ENCODE results near the gene SLC16A10. TPM values are rescaled to one million over a fixed set of nuclear protein-coding genes. Genes with fewer than 3 reads are reported as not detected.

Gene SLC16A10
- total and polyA plus RNA-seq, 2 experiments from 2014 or later = not detected

GRCh38 chr6:111276736-111277135 lies 189.4 kb downstream of the SLC16A10 start:
- no peak for DNase-seq
- Histone ChIP-seq H4K20me1 (ENCODE audit: insufficient read depth) (no peaks in the 10 kb centered on the region), H3K9me3 (ENCODE audit: low read depth) (peaks cover 3% of the 10 kb centered on the region), H3K9me2 (ENCODE audit: insufficient read depth) (no peaks in the 10 kb centered on the region), H3K9ac (no peak overlapping the region), H3K27ac (no peak overlapping the region), H2AFZ (no peak overlapping the region), H3K4me3 (no peak overlapping the region), H3K4me1 (ENCODE audit: insufficient read depth) (no peaks in the 10 kb centered on the region), H3F3A (ENCODE audit: insufficient read depth) (no peaks in the 10 kb centered on the region), H3K27me3 (replicated peaks; ENCODE audit: insufficient read depth) (no peaks in the 10 kb centered on the region), H3K4me2 (ENCODE audit: unreplicated experiment) (no peak overlapping the region), H3K36me3 (ENCODE audit: low read depth) (peaks cover 22% of the 10 kb centered on the region; the same call in 1 of the 2 replicates), H3K79me2 (ENCODE audit: insufficient read depth) (no peaks in the 10 kb centered on the region)
- TF ChIP-seq EZH2phosphoT487 (IDR thresholded peaks at IDR 0.05; ENCODE audit: insufficient read depth, low read depth) (no peak), EZH2 (IDR thresholded peaks at IDR 0.05; ENCODE audit: insufficient read depth, poor library complexity, severe bottlenecking) (no peak)
- 94 to 96% methylated on average over 3 of the region's 3 CpGs for WGBS, 2 experiments (ENCODE audit: low coverage in 1 of 2, low lambda C conversion rate in 2 of 2, missing lambda C conversion rate in 2 of 2)
- in situ Hi-C loops (cut with MboI) = no loop called here

- H3K79me2 ChIP-seq (ENCODE audit: insufficient read depth) = no peaks in the 10 kb centered on the region
- WGBS, 2 experiments (ENCODE audit: low coverage in 1 of 2, low lambda C conversion rate in 2 of 2, missing lambda C conversion rate in 2 of 2) = 95 to 100% methylated on average over 1 of the region's 1 CpG
- no peak overlapping the region for H3K4me3 ChIP-seq
- H3K9me2 ChIP-seq (ENCODE audit: insufficient read depth) = no peaks in the 10 kb centered on the region
- no peak overlapping the region for H3K27ac ChIP-seq
- no peaks in the 10 kb centered on the region for H4K20me1 ChIP-seq (ENCODE audit: insufficient read depth)
- no peak overlapping the region for H2AFZ ChIP-seq
- no peak for TF ChIP-seq EZH2phosphoT487 (IDR thresholded peaks at IDR 0.05; ENCODE audit: insufficient read depth, low read depth)
- TF ChIP-seq EZH2 (IDR thresholded peaks at IDR 0.05; ENCODE audit: insufficient read depth, poor library complexity, severe bottlenecking) = no peak
- H3K9me3 ChIP-seq (ENCODE audit: low read depth) = peaks cover 3% of the 10 kb centered on the region
- peaks cover 22% of the 10 kb centered on the region; the same call in 1 of the 2 replicates for H3K36me3 ChIP-seq (ENCODE audit: low read depth)
- H3K4me1 ChIP-seq (ENCODE audit: insufficient read depth) = no peaks in the 10 kb centered on the region
- H3K9ac ChIP-seq = no peak overlapping the region
- H3K4me2 ChIP-seq (ENCODE audit: unreplicated experiment) = no peak overlapping the region
- no peaks in the 10 kb centered on the region for H3F3A ChIP-seq (ENCODE audit: insufficient read depth)
- in situ Hi-C loops (cut with MboI) = no loop called here
- no peak for DNase-seq
- no peaks in the 10 kb centered on the region for H3K27me3 ChIP-seq (replicated peaks; ENCODE audit: insufficient read depth)
These were observed 190.5 kb downstream of the SLC16A10 start for GRCh38 chr6:111277819-111278218.

- no peak for DNase-seq
- no peaks in the 10 kb centered on the region for H3K9me2 ChIP-seq (ENCODE audit: insufficient read depth)
- in situ Hi-C loops (cut with MboI) = no loop called here
- peaks cover 3% of the 10 kb centered on the region for H3K9me3 ChIP-seq (ENCODE audit: low read depth)
- H3K27ac ChIP-seq = no peak overlapping the region
- H3K79me2 ChIP-seq (ENCODE audit: insufficient read depth) = no peaks in the 10 kb centered on the region
- no peaks in the 10 kb centered on the region for H3K27me3 ChIP-seq (replicated peaks; ENCODE audit: insufficient read depth)
- H3K36me3 ChIP-seq (ENCODE audit: low read depth) = peaks cover 22% of the 10 kb centered on the region; the same call in 1 of the 2 replicates
- 94 to 96% methylated on average over 2 of the region's 2 CpGs for WGBS, 2 experiments (ENCODE audit: low coverage in 1 of 2, low lambda C conversion rate in 2 of 2, missing lambda C conversion rate in 2 of 2)
- no peaks in the 10 kb centered on the region for H4K20me1 ChIP-seq (ENCODE audit: insufficient read depth)
- no peak overlapping the region for H3K4me2 ChIP-seq (ENCODE audit: unreplicated experiment)
- TF ChIP-seq EZH2 (IDR thresholded peaks at IDR 0.05; ENCODE audit: insufficient read depth, poor library complexity, severe bottlenecking) (no peak), EZH2phosphoT487 (IDR thresholded peaks at IDR 0.05; ENCODE audit: insufficient read depth, low read depth) (no peak)
- H3F3A ChIP-seq (ENCODE audit: insufficient read depth) = no peaks in the 10 kb centered on the region
- no peak overlapping the region for H3K4me3 ChIP-seq
- H2AFZ ChIP-seq = no peak overlapping the region
- no peaks in the 10 kb centered on the region for H3K4me1 ChIP-seq (ENCODE audit: insufficient read depth)
- H3K9ac ChIP-seq = no peak overlapping the region
These were observed 191.4 kb downstream of the SLC16A10 start for GRCh38 chr6:111278731-111279130.

GRCh38 chr6:111280445-111280955 lies 193.2 kb downstream of the SLC16A10 start:
- H3K9ac ChIP-seq = no peak overlapping the region
- no peaks in the 10 kb centered on the region for H3K9me2 ChIP-seq (ENCODE audit: insufficient read depth)
- in situ Hi-C loops (cut with MboI) = no loop called here
- H3K4me2 ChIP-seq (ENCODE audit: unreplicated experiment) = no peak overlapping the region
- no peak overlapping the region for H3K4me3 ChIP-seq
- H3K27ac ChIP-seq = no peak overlapping the region
- no peaks in the 10 kb centered on the region for H3K27me3 ChIP-seq (replicated peaks; ENCODE audit: insufficient read depth)
- DNase-seq = no peak
- no peaks in the 10 kb centered on the region for H4K20me1 ChIP-seq (ENCODE audit: insufficient read depth)
- no peaks in the 10 kb centered on the region for H3K9me3 ChIP-seq (ENCODE audit: low read depth)
- no peaks in the 10 kb centered on the region for H3K4me1 ChIP-seq (ENCODE audit: insufficient read depth)
- peaks cover 10% of the 10 kb centered on the region; the same call in 1 of the 2 replicates for H3K36me3 ChIP-seq (ENCODE audit: low read depth)
- no peak overlapping the region for H2AFZ ChIP-seq
- WGBS, 2 experiments (ENCODE audit: low coverage in 1 of 2, low lambda C conversion rate in 2 of 2, missing lambda C conversion rate in 2 of 2) = 94 to 95% methylated on average over 4 of the region's 4 CpGs
- H3K79me2 ChIP-seq (ENCODE audit: insufficient read depth) = no peaks in the 10 kb centered on the region
- TF ChIP-seq EZH2phosphoT487 (IDR thresholded peaks at IDR 0.05; ENCODE audit: insufficient read depth, low read depth) = no peak
- no peak for TF ChIP-seq EZH2 (IDR thresholded peaks at IDR 0.05; ENCODE audit: insufficient read depth, poor library complexity, severe bottlenecking)
- no peaks in the 10 kb centered on the region for H3F3A ChIP-seq (ENCODE audit: insufficient read depth)

Small RNAs within 50 kb of the gene (small RNA-seq; reads per million reads assigned to genes)
- gene RNU6-960P (ENCODE audit: low read depth, low replicate concordance) = not detected

Other genes with a start within 250 kb of the SLC16A10 start
- gene AMD1, start 212.7 kb upstream of the SLC16A10 start, total RNA-seq (2014; rRNA removed; shearing (Covaris generic)) = 57.9 and 63.8 TPM in 2 replicates
- 36.7 and 39.9 TPM in 2 replicates for gene AMD1, start 212.7 kb upstream of the SLC16A10 start, polyA plus RNA-seq (2016; fragmentation: Nextera tagmentation; extraction: Ambion mirVana)
- 41.5 and 46.6 TPM in 2 replicates for gene GTF3C6, start 128.8 kb upstream of the SLC16A10 start, total RNA-seq (2014; rRNA removed; shearing (Covaris generic))
- 121 and 131 TPM in 2 replicates for gene GTF3C6, start 128.8 kb upstream of the SLC16A10 start, polyA plus RNA-seq (2016; fragmentation: Nextera tagmentation; extraction: Ambion mirVana)
- gene RPF2, start 105.5 kb upstream of the SLC16A10 start, total RNA-seq (2014; rRNA removed; shearing (Covaris generic)) = 34.5 and 46.0 TPM in 2 replicates
- gene RPF2, start 105.5 kb upstream of the SLC16A10 start, polyA plus RNA-seq (2016; fragmentation: Nextera tagmentation; extraction: Ambion mirVana) = 43.2 and 46.4 TPM in 2 replicates

Data from GM23248 (cell line).